ENCODE measurements around the gene GLIPR1L2. TPM values are rescaled to one million over a fixed set of nuclear protein-coding genes. Genes with fewer than 3 reads are reported as not detected.
"Not testable (repeated sequence)": the region's sequence is repeated elsewhere in the genome, so short reads cannot be mapped to it uniquely, and the experiment has no call there.

Gene GLIPR1L2
- under 1 TPM; 0.16 to 0.22 TPM for total RNA-seq

DNA sequence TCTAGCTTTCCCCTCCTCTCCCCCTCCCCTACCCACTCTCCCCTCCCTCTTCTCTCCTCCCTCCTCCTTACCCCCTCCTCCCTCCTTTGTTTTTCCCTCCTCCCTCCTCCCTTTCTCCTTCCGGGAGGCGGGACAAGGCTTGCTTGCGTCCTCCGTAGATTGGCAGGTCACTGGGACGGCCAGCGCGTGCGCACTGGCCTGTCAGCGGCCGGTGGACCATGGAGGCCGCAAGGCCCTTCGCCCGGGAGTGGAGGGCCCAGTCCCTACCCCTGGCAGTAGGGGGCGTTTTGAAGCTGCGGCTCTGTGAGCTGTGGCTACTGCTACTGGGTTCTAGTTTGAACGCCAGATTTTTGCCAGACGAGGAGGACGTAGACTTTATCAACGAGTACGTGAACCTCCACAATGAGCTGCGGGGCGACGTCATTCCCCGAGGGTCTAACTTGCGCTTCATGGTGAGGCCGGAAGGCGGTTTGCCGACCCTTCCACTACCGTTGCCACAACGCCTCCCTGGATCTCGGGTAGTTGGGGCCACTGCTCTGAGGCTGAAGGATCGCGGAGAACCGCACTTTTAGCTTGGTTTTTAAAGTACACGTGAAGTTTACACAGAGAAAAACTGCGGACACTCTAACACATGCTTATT is at the start of gene GLIPR1L2:
Gene GLIPR1L2 (plus strand): TSS at position 191 of the 640 bp plus-strand sequence. CDS start 28 bp downstream, at position 219.
- DNase-seq, result peak; percentile 95
- peak within 1 kb of the TSS; percentile 79 to 84 for H3K9ac ChIP-seq (ENCODE audit: low read depth in 2 of 2, low read length in 2 of 2)
- peak; percentile 71 for TF ChIP-seq CTCF (IDR thresholded peaks at IDR 0.05)
- no peaks in the 10 kb centered on the region for H3K9me3 ChIP-seq
- H3K36me3 ChIP-seq, result no peaks in the 10 kb centered on the region
- no peaks in the 10 kb centered on the region for H3K27me3 ChIP-seq
- intact Hi-C loops (cut with DNase I), result loop anchor here (5.0 kb wide), 1 partner anchor 96 kb away; no protein-coding TSS in a partner anchor
- no peaks in the 10 kb centered on the region for H3K4me1 ChIP-seq
- peak within 1 kb of the TSS; percentile 80 for H3K27ac ChIP-seq
- H3K4me3 ChIP-seq, result peak within 1 kb of the TSS; percentile 48

DNA sequence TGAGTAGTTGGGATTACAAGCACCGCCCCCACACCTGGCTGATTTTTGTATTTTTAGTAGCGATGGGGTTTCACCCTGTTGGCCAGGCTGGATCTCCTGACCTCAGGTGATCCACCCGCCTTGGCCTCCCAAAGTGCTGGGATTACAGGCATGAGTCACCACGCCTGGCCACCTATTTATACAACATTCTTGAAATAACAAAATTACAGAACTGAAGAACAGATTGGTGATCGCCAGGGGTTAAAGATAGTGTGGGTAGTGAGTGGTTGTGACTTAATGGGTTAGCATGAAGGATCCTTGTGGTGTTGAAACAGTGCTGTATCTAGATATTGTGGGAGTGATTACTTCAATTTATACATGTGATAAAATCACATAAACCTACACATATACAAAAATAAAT is 49.0 kb upstream of the GLIPR1L2 start:
- no peak overlapping the region for H3K4me3 ChIP-seq
- H3K27me3 ChIP-seq, result no peaks in the 10 kb centered on the region
- intact Hi-C loops (cut with DNase I), result no loop called here
- DNase-seq, result no peak
- no peaks in the 10 kb centered on the region for H3K9me3 ChIP-seq
- no peak overlapping the region for H3K27ac ChIP-seq
- H3K36me3 ChIP-seq, result no peaks in the 10 kb centered on the region
- no peaks in the 10 kb centered on the region for H3K4me1 ChIP-seq
- TF ChIP-seq CTCF (IDR thresholded peaks at IDR 0.05), result no peak
- no peak overlapping the region for H3K9ac ChIP-seq (ENCODE audit: low read depth in 2 of 2, low read length in 2 of 2)

DNA sequence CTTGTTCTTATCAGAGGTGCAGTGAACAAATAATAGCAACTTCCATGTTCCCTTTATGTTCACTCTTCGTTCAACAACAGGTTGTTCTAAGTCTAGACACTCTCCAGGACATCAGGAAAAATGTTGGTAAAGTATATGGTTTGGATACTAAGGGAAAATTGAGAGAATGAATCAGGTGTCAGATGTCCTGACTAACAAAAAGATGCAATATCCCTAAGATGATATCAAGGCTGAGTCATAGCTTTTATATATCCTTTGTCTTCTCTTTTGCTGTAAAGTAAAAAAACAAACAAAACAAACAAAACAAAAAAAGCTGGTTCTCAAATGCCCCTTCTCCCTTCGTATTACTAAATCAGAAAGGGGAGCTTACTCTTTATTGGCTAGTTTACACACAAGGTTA is 45.4 kb upstream of the GLIPR1L2 start:
- intact Hi-C loops (cut with DNase I), result no loop called here
- no peak for TF ChIP-seq CTCF (IDR thresholded peaks at IDR 0.05)
- no peak for DNase-seq
- H3K36me3 ChIP-seq, result no peaks in the 10 kb centered on the region
- H3K4me3 ChIP-seq, result no peak overlapping the region
- no peak overlapping the region for H3K9ac ChIP-seq (ENCODE audit: low read depth in 2 of 2, low read length in 2 of 2)
- H3K9me3 ChIP-seq, result no peaks in the 10 kb centered on the region
- no peak overlapping the region for H3K27ac ChIP-seq
- no peaks in the 10 kb centered on the region for H3K27me3 ChIP-seq
- H3K4me1 ChIP-seq, result no peaks in the 10 kb centered on the region

DNA sequence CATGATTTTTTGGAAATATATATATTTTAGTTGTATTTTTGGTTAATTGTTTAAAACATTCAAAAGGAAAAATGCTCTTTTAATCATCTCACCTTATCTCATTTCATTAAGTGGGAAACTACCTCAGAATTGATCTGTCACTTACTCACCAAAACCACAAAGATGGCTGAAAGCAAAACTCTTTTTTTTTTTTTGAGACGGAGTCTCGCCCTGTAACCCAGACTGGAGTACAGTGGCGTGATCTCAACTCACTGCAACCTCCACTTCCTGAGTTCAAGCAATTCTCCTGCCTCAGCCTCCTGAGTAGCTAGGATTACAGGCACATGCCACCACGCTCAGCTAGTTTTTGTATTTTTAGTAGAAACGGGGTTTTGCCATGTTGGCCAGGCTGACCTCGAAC is 44.7 kb upstream of the GLIPR1L2 start:
- intact Hi-C loops (cut with DNase I); H3K4me1 ChIP-seq; H3K36me3 ChIP-seq; DNase-seq; H3K27ac ChIP-seq; H3K9ac ChIP-seq (ENCODE audit: low read depth in 2 of 2, low read length in 2 of 2); H3K9me3 ChIP-seq; H3K27me3 ChIP-seq; H3K4me3 ChIP-seq: not testable (repeated sequence)

DNA sequence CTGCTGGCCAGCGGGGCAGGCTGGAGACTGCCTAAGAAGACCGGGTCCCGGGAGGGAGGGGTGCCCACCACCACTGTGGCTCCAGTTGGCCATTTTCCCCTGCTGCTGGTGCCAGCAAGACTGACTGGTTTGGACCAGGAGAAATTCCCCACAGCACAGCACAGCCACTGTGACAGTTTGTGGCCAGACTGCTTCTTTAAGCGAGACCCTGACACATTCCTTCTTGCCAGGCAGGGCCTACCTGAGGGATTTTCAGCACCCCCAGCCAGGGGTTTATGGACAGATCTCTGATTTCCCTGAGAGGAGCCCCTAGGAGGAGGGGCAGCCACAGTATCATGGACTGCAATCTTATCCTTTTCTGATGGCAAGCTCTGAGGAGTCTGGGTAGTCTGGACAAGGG is 40.9 kb upstream of the GLIPR1L2 start:
- no peak for TF ChIP-seq CTCF (IDR thresholded peaks at IDR 0.05)
- Histone ChIP-seq H3K9ac (ENCODE audit: low read depth in 2 of 2, low read length in 2 of 2) (no peak overlapping the region), H3K4me3 (no peak overlapping the region), H3K27me3 (no peaks in the 10 kb centered on the region), H3K27ac (no peak overlapping the region), H3K4me1 (no peaks in the 10 kb centered on the region), H3K36me3 (no peaks in the 10 kb centered on the region), H3K9me3 (no peaks in the 10 kb centered on the region)
- no peak for DNase-seq
- intact Hi-C loops (cut with DNase I), result no loop called here

- no peak overlapping the region for H3K27ac ChIP-seq
- H3K9ac ChIP-seq (ENCODE audit: low read depth in 2 of 2, low read length in 2 of 2), result no peak overlapping the region
- H3K4me1 ChIP-seq, result no peaks in the 10 kb centered on the region
- H3K4me3 ChIP-seq, result no peak overlapping the region
- DNase-seq, result no peak
- no peaks in the 10 kb centered on the region for H3K9me3 ChIP-seq
- H3K27me3 ChIP-seq, result no peaks in the 10 kb centered on the region
- H3K36me3 ChIP-seq, result no peaks in the 10 kb centered on the region
- no peak for TF ChIP-seq CTCF (IDR thresholded peaks at IDR 0.05)
- intact Hi-C loops (cut with DNase I), result no loop called here
Observed at GRCh38 chr12:75350413-75350812, 40.5 kb upstream of the GLIPR1L2 start.

All from colonic mucosa (tissue), 4 donors.